ENCODE data around the gene ASB11. TPM values are rescaled to one million over a fixed set of nuclear protein-coding genes. Genes with fewer than 3 reads are reported as not detected.

ASB11 gene
- total RNA-seq, 1 experiment from 2014 or later: not detected

GRCh38 chrX:15235001-15235400 lies 80.4 kb downstream of the ASB11 start:
- H3K23me2 ChIP-seq (ENCODE audit: insufficient read length, low read depth, low read length, poor library complexity, severe bottlenecking): no peaks in the 10 kb centered on the region
- H3K4me3 Mint-ChIP-seq: no peak overlapping the region
- H4K8ac ChIP-seq (replicated peaks; ENCODE audit: insufficient read length, low read depth, low read length): no peak overlapping the region

More at GRCh38 chrX:15235001-15235400, 80.4 kb downstream of the ASB11 start:
- Histone ChIP-seq H2AK5ac (ENCODE audit: insufficient read length, low read length) (no peak overlapping the region), H3K27me3 (ENCODE audit: insufficient read depth, low read length) (no peaks in the 10 kb centered on the region), H3K79me1 (ENCODE audit: insufficient read depth, low read depth, low read length, poor library complexity, severe bottlenecking) (no peaks in the 10 kb centered on the region), H3K27ac (ENCODE audit: insufficient read length, low read depth, low read length) (no peak overlapping the region), H4K20me1 (ENCODE audit: control insufficient read depth, insufficient read depth, insufficient read length) (no peaks in the 10 kb centered on the region), H3K56ac (ENCODE audit: insufficient read length, low read depth, low read length) (no peak overlapping the region), H3K18ac (ENCODE audit: insufficient read length, low read depth, low read length) (no peak overlapping the region), H3K9me3 (ENCODE audit: control insufficient read depth, low read depth, low read length) (no peaks in the 10 kb centered on the region), H2BK15ac (ENCODE audit: low read depth, low read length) (no peak overlapping the region), H2BK120ac (ENCODE audit: low read depth, low read length, poor library complexity, severe bottlenecking) (no peak overlapping the region), H3K9ac (ENCODE audit: extremely low read depth, insufficient read length, low read length) (no peak overlapping the region), H2BK20ac (ENCODE audit: low read depth, low read length, poor library complexity, severe bottlenecking) (no peak overlapping the region), H3T11ph (ENCODE audit: low read length) (no peak overlapping the region), H3K4ac (ENCODE audit: low read depth, low read length) (no peak overlapping the region), H3K23ac (ENCODE audit: insufficient read length, low read depth, low read length) (no peak overlapping the region), H2AFZ (ENCODE audit: low read length) (no peak overlapping the region), H3K14ac (ENCODE audit: insufficient read depth, low read length) (no peak overlapping the region), H4K91ac (ENCODE audit: insufficient read length, low read depth, low read length) (no peak overlapping the region), H3K4me1 (ENCODE audit: insufficient read depth, low read length) (no peaks in the 10 kb centered on the region), H2BK5ac (ENCODE audit: insufficient read length, low read length) (no peak overlapping the region), H3K79me2 (ENCODE audit: insufficient read depth, low read length) (no peaks in the 10 kb centered on the region), H3K4me2 (ENCODE audit: insufficient read depth, insufficient read length, low read length) (no peak overlapping the region), H2BK12ac (ENCODE audit: insufficient read length, low read depth, low read length) (no peak overlapping the region), H4K5ac (ENCODE audit: insufficient read length, low read depth, low read length) (no peak overlapping the region)
- Mint-ChIP-seq H3K9me3 (peaks cover 44 to 56% of the 10 kb centered on the region in 2 experiments), H3K27me3 (ENCODE audit: low read depth) (no peaks in the 10 kb centered on the region; the same call in 1 of the 2 replicates), H3K36me3 (ENCODE audit: insufficient read depth in 1 of 3, low read depth in 3 of 3) (peaks cover 0 to 4% (median 4%) of the 10 kb centered on the region in 3 experiments; a peak in 4 of 7 replicates), H3K4me1 (no peaks in the 10 kb centered on the region), H3K27ac (no peak overlapping the region)
- TF ChIP-seq, protein P1, sequence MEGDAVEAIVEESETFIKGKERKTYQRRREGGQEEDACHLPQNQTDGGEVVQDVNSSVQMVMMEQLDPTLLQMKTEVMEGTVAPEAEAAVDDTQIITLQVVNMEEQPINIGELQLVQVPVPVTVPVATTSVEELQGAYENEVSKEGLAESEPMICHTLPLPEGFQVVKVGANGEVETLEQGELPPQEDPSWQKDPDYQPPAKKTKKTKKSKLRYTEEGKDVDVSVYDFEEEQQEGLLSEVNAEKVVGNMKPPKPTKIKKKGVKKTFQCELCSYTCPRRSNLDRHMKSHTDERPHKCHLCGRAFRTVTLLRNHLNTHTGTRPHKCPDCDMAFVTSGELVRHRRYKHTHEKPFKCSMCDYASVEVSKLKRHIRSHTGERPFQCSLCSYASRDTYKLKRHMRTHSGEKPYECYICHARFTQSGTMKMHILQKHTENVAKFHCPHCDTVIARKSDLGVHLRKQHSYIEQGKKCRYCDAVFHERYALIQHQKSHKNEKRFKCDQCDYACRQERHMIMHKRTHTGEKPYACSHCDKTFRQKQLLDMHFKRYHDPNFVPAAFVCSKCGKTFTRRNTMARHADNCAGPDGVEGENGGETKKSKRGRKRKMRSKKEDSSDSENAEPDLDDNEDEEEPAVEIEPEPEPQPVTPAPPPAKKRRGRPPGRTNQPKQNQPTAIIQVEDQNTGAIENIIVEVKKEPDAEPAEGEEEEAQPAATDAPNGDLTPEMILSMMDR (conservative IDR thresholded peaks at IDR 0.05): no peak
- DNase-seq: no peak
- WGBS (ENCODE audit: extremely low coverage, insufficient read length, low lambda C conversion rate): no CpG with 5 or more reads among the region's 1 CpG

All from H9 (cell line).